Thymus (tissue), 11 donors: ENCODE results near the gene UGGT1. TPM values are rescaled to one million over a fixed set of nuclear protein-coding genes. Genes with fewer than 3 reads are reported as not detected.

Experiments used
- DNase-seq, 9 donors: peaks; one replicate each; pipeline ENCODE4 v3.0.0-alpha.2; 2013; ENCODE audit warnings: low spot score in 9 of 9, low read depth in 6 of 9, missing footprints in 1 of 9
- H3K27ac ChIP-seq, 2 donors: one replicate each; pipeline ENCODE4 v1.5.1; 2013; ENCODE audit warnings: control low read depth in 1 of 2, low read depth in 1 of 2, low read length in 1 of 2, mild to moderate bottlenecking in 1 of 2, moderate library complexity in 1 of 2
- H3K27me3 ChIP-seq, 2 donors: one replicate each; pipeline ENCODE4 v1.5.1; 2013; ENCODE audit warnings: low read length in 1 of 2; ENCODE audit not compliant: control insufficient read depth in 2 of 2, insufficient read depth in 1 of 2
- H3K36me3 ChIP-seq, 2 donors: one replicate each; pipeline ENCODE4 v1.5.1; 2013; ENCODE audit warnings: low read length in 1 of 2, mild to moderate bottlenecking in 1 of 2, moderate library complexity in 1 of 2; ENCODE audit not compliant: control insufficient read depth in 2 of 2, insufficient read depth in 2 of 2
- H3K4me1 ChIP-seq, 2 donors: one replicate each; pipeline ENCODE4 v1.5.1; 2013; ENCODE audit warnings: low read length in 2 of 2; ENCODE audit not compliant: control insufficient read depth in 2 of 2, insufficient read depth in 2 of 2
- H3K4me3 ChIP-seq, 2 donors: one replicate each; pipeline ENCODE4 v1.5.1; 2013; ENCODE audit warnings: low read length in 2 of 2, control low read depth in 1 of 2, mild to moderate bottlenecking in 1 of 2
- H3K9me3 ChIP-seq, 2 donors: one replicate each; pipeline ENCODE4 v1.5.1; 2013; ENCODE audit warnings: low read length in 1 of 2, mild to moderate bottlenecking in 1 of 2; ENCODE audit not compliant: control insufficient read depth in 2 of 2, insufficient read depth in 1 of 2
- WGBS: extraction: QIAGEN DNeasy Blood & Tissue Kit; methylation state at CpG from one replicate; pipeline ENCODE4 v1.1.7; 2013; 5-methylcytosine and 5-hydroxymethylcytosine counted together
- polyA plus RNA-seq: library from polyadenylated mRNA; stranded (reverse); fragments of 200-250 nt; gene quantifications from one replicate; pipeline ENCODE4 v1.2.3, GENCODE V29; 2013
- total RNA-seq: library from RNA; stranded (reverse); fragments of 120-200 nt; gene quantifications from one replicate; pipeline ENCODE4 v1.2.4, GENCODE V29; 2013
- donor health status: healthy.

The UGGT1 gene
- total and polyA plus RNA-seq, 2 donors: 10.4 to 35.0 TPM

DNA sequence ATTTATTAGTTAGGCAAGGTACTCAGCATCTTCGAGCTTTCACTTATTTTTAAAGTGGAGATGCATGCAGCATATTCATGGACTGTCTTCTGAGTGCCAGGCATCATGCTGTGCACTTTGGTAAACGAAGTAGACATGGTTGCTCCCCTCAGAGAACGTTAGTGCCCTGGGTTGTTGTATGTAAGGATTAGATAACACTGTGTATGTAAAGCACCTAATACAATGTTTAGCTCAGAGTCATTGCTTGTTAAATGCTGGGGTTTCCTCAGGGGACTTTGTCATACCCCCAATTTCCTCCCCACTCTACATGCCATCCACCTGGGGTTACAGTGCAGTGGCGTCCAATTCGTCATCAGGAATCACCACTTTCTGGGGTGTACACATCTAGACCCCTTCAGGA is 2.8 kb downstream of the UGGT1 start:
- Histone ChIP-seq H3K4me3 (no peak overlapping the region), H3K27me3 (no peaks in the 10 kb centered on the region), H3K36me3 (peaks cover 12 to 25% of the 10 kb centered on the region in 2 donors), H3K9me3 (no peaks in the 10 kb centered on the region), H3K27ac (no peak overlapping the region), H3K4me1 (peaks cover 4 to 10% of the 10 kb centered on the region in 2 donors)
- no peak for DNase-seq
- 96% methylated on average over 5 of the region's 5 CpGs for WGBS

GRCh38 chr2:128095201-128095600 is 4.2 kb downstream of the UGGT1 start:
- no peak for DNase-seq
- 63% methylated on average over 3 of the region's 3 CpGs for WGBS
- Histone ChIP-seq H3K4me3 (no peak overlapping the region), H3K27ac (no peak overlapping the region), H3K4me1 (peaks cover 4 to 10% of the 10 kb centered on the region in 2 donors), H3K27me3 (no peaks in the 10 kb centered on the region), H3K36me3 (peaks cover 14 to 38% of the 10 kb centered on the region in 2 donors), H3K9me3 (no peaks in the 10 kb centered on the region)

GRCh38 chr2:128103407-128103806 is 12.4 kb downstream of the UGGT1 start:
- Histone ChIP-seq H3K27me3 (no peaks in the 10 kb centered on the region), H3K9me3 (no peaks in the 10 kb centered on the region), H3K27ac (no peak overlapping the region), H3K4me1 (no peaks in the 10 kb centered on the region), H3K36me3 (peaks cover 24 to 50% of the 10 kb centered on the region in 2 donors), H3K4me3 (no peak overlapping the region)
- 99% methylated on average over 1 of the region's 1 CpG for WGBS
- no peak for DNase-seq

GRCh38 chr2:128105072-128105471 is 14.1 kb downstream of the UGGT1 start:
- no peak overlapping the region for H3K4me3 ChIP-seq
- H3K4me1 ChIP-seq: no peaks in the 10 kb centered on the region
- no peak overlapping the region for H3K27ac ChIP-seq
- 98% methylated on average over 4 of the region's 4 CpGs for WGBS
- no peaks in the 10 kb centered on the region for H3K27me3 ChIP-seq
- no peaks in the 10 kb centered on the region for H3K9me3 ChIP-seq
- peaks cover 26 to 50% of the 10 kb centered on the region in 2 donors for H3K36me3 ChIP-seq
- no peak for DNase-seq

- WGBS: 99% methylated on average over 1 of the region's 1 CpG
- no peak for DNase-seq
- H3K36me3 ChIP-seq: peaks cover 28 to 48% of the 10 kb centered on the region in 2 donors
These were observed 17.2 kb downstream of the UGGT1 start for GRCh38 chr2:128108166-128108565.

DNA sequence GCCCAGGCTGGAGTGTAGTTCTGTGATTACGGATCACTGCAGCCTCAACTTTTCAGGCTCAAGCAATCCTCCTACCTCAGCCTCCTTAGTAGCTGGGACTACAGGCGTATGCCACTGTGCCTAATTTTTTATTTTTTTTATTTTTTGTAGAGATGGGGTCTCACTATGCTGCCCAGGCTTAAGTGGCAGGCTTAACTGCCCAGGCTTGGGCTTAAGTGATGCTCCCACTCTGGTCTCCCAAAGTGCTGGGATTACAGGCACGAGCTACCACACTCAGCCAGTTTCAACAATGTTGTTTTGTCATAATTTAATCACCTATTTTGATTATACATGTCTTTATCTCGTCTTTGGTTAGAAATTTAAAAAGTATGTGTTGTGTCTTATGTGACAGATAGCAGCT is 18.2 kb downstream of the UGGT1 start:
- H3K9me3 ChIP-seq: no peaks in the 10 kb centered on the region
- H3K4me1 ChIP-seq: no peaks in the 10 kb centered on the region
- H3K4me3 ChIP-seq: no peak overlapping the region
- DNase-seq: no peak
- peaks cover 28 to 48% of the 10 kb centered on the region in 2 donors for H3K36me3 ChIP-seq
- 98% methylated on average over 4 of the region's 4 CpGs for WGBS
- no peak overlapping the region for H3K27ac ChIP-seq
- H3K27me3 ChIP-seq: no peaks in the 10 kb centered on the region

More at GRCh38 chr2:128108166-128108565, 17.2 kb downstream of the UGGT1 start:
- no peak overlapping the region for H3K4me3 ChIP-seq
- H3K4me1 ChIP-seq: no peaks in the 10 kb centered on the region
- no peak overlapping the region for H3K27ac ChIP-seq
- no peaks in the 10 kb centered on the region for H3K9me3 ChIP-seq
- H3K27me3 ChIP-seq: no peaks in the 10 kb centered on the region

GRCh38 chr2:128115921-128116623 is 25.1 kb downstream of the UGGT1 start:
- Histone ChIP-seq H3K27me3 (no peaks in the 10 kb centered on the region), H3K36me3 (peaks cover 30 to 64% of the 10 kb centered on the region in 2 donors), H3K4me1 (no peaks in the 10 kb centered on the region), H3K9me3 (no peaks in the 10 kb centered on the region), H3K27ac (no peak overlapping the region), H3K4me3 (no peak overlapping the region)
- DNase-seq: no peak
- 86% methylated on average over 8 of the region's 8 CpGs for WGBS

- H3K4me3 ChIP-seq: no peak overlapping the region
- no peak for DNase-seq
- H3K27me3 ChIP-seq: no peaks in the 10 kb centered on the region
- H3K36me3 ChIP-seq: peaks cover 50 to 77% of the 10 kb centered on the region in 2 donors
- H3K27ac ChIP-seq: no peak overlapping the region
- no peaks in the 10 kb centered on the region for H3K9me3 ChIP-seq
- 96% methylated on average over 5 of the region's 5 CpGs for whole genome bisulfite sequencing
- no peaks in the 10 kb centered on the region for H3K4me1 ChIP-seq
These were observed 43.6 kb downstream of the UGGT1 start for GRCh38 chr2:128134573-128134972.

DNA sequence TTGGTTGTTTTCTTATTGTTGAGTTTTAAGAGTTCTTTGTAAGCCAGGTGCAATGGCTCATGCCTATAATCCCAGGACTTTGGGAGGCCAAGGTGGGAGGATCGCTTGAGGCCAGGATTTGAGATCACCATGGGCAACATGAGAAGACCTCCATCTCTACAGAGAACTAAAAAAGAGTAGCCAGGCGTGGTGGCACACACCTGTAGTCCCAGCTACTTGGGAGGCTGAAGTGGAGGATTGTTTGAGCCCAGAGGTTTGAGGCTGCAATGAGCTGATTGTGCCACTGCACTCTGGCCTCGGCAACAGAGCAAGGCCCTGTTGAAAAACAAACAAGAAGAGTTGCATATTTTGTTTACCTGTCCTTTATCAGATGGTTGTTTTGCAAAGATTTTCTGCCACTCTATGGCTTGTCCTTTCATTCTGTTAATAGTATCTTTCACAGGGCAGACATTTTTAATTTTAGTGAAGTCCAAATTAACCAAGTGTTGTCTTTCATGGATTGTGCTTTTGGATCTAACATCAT is 46.2 kb downstream of the UGGT1 start:
- no peaks in the 10 kb centered on the region for H3K9me3 ChIP-seq
- H3K4me1 ChIP-seq: no peaks in the 10 kb centered on the region
- DNase-seq: no peak
- no peak overlapping the region for H3K27ac ChIP-seq
- over 99% methylated on average over 3 of the region's 3 CpGs for WGBS
- no peak overlapping the region for H3K4me3 ChIP-seq
- H3K36me3 ChIP-seq: peaks cover 58 to 81% of the 10 kb centered on the region in 2 donors
- H3K27me3 ChIP-seq: no peaks in the 10 kb centered on the region
